GM12865 (cell line): Measurements from ENCODE around the gene CHST14.

Experiments used
- DNase-seq: peaks from one replicate; pipeline ENCODE4 v3.0.0; 2010; ENCODE audit warnings: low read depth
- H3K4me3 ChIP-seq: 2 replicates; pipeline ENCODE4 v1.5.1; 2011; ENCODE audit warnings: mild to moderate bottlenecking, low read depth, low read length, control low read depth
- CTCF ChIP-seq: IDR thresholded peaks from 2 replicates; pipeline ENCODE4 v1.5.1; 2011; ENCODE audit warnings: low read length, control low read depth, low read depth, inconsistent platforms; ENCODE audit not compliant: insufficient read depth; ENCODE audit errors: missing control alignments

Gene CHST14

DNA sequence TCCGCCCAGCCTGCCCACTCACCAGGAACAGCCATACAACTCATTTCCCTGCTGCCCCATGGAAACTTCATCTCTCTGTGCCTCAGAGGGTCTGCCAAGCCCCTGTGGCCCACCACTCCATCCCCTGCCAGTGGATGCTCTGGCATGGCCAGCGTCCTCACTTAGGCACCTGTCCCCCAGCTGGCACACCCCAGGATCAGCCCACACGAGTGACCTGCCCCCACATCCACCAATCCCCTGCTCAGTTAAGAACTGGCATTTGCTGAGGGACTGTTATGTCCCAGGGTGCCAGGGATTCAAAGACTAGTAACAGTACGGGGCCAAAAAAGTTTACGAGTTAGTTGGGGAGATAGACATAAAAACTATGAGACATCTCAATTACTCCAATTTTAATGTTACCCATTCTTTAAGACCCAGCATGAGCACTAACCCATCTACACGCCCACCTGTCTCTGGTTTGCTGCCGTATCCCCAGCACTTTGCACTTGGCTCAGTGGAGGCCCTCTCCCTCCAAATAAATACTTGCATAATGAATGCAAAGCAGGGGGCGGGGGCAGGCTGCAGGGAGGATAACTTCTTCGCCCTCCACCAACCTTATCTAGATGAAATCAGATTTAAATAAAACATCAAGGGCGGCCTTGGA, 41.6 kb upstream of the CHST14 start:
- H3K4me3 ChIP-seq, result no peak overlapping the region
- no peak for DNase-seq
- TF ChIP-seq CTCF, result no peak

DNA sequence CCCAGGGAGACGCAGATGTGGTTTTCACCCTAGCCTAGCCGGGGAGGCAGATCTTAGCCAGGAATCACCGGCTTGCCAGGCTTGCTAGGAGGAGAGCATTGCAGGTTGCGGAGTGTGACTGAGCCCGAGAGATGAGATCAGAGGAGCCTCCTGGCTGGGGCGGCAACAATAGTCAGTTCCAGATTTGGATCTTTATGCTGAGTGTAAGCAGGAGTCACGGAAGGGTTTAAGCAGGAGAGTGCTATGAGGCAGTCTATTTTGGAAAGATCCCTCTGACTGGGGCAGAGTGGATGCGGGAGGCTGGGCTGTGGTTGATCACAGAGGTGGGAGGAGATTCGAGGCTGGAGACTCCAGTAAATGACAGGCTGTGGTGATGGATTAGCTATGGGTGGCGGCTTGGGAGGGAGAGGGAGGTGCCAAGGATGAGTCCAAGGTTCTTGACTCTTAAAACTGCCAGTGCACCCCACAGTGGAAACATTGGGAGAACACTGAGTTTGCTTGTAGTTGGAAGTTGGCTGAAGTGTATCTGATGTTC, 40.4 kb upstream of the CHST14 start:
- no peak for DNase-seq
- no peak overlapping the region for H3K4me3 ChIP-seq
- TF ChIP-seq CTCF, result no peak

DNA sequence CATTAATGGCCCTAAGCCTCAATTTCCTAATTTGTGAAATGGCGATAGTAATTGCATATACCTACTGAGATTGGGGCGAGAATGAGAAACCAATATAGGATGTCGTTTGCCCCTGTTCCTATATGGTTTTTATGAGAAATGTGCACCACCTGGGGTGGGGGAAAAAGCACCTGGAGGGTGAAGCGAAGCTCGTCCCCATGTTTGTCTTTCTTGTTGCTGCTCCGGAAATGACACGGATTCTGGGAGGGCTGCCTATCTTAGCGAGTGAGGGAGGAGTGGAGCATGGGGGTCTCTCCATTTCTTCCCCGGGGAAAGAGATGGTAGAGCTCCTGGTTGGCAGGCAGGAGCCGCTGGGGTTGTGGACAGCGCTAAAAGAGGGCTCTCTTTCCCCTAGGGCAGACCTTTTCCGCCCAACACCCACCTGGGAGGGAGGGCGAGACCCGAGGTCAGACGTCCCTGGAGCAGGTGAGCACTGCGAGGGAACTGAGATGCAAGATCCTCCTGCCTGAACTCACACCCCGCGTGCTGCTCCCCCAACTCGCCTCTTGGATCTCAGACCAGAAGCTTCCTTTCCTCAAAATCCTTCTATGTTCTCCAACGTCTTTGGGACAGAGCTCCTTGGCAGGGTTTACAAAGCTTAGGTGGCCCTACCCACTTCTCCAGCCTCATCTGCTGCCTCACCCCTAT, 35.6 kb upstream of the CHST14 start:
- no peak for TF ChIP-seq CTCF
- DNase-seq, result no peak
- H3K4me3 ChIP-seq, result no peak overlapping the region

- TF ChIP-seq CTCF, result no peak
- no peak for DNase-seq
- H3K4me3 ChIP-seq, result no peak overlapping the region
Observed at GRCh38 chr15:40435710-40436089, 35.1 kb upstream of the CHST14 start.

GRCh38 chr15:40436116-40436891, 34.5 kb upstream of the CHST14 start:
- TF ChIP-seq CTCF, result no peak
- no peak for DNase-seq
- H3K4me3 ChIP-seq, result no peak overlapping the region

GRCh38 chr15:40436892-40437751, 33.7 kb upstream of the CHST14 start:
- no peak for TF ChIP-seq CTCF
- H3K4me3 ChIP-seq, result no peak overlapping the region
- DNase-seq, result no peak
